ENCODE data around the gene EFCAB9.

Gene EFCAB9

DNA sequence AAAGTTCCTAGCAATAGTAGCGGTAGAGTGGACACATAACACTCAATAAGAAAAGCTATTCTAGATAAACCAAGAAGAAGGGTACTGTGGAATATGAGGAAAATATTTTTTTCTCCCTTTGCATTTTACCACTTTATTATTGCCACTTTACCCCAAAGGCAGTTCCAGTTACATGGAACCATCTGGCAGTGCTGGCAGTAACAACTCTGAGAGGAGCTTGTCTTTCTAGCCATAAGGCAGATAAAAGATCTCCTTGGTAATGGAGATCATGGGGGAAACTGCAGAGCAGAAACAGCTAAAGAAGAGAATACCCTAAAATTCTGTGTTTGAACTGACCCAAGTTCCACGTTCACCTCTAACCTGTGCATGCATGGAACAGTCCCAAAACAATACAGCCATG is 51.1 kb downstream of the EFCAB9 start:
- DNase-seq = no peak

DNA sequence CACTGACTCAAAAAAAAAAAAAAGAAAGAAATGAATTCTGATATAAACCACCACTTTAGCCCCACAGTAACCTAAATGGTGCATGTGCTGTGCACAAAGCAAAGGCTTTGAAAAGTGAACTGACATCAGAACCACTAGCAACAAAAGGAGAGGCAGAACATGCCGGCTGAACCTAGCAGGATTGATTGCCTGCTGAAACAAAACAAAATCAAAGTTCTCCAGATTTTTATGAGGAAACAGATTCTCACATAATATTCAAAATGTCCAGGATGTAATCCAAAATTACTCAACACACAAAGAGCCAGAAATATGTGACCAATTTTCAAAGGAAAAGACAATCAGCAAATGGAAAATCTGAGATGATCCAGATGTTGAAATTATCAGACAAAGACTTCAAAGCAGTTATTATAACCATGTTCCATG is 51.7 kb downstream of the EFCAB9 start:
- DNase-seq = peak; percentile 36

DNA sequence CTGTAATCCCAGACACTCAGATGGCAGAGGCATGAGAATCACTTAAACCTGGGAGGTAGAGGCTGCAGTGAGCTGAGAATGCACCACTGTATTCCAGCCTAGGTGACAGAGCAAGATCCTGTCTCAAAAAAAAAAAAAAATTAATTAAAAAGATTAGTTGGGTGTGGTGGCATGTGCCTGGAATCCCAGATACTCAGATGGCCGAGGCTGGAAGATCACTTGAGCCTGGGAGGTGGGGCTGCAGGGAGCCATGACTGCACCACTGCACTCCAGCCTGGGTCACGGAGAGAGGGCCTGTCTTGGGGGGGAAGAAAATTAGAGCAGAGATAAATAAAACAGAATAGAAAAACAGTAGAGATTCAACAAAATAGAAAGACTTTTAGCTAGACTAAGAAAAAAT is 54.7 kb downstream of the EFCAB9 start:
- DNase-seq = no peak

DNA sequence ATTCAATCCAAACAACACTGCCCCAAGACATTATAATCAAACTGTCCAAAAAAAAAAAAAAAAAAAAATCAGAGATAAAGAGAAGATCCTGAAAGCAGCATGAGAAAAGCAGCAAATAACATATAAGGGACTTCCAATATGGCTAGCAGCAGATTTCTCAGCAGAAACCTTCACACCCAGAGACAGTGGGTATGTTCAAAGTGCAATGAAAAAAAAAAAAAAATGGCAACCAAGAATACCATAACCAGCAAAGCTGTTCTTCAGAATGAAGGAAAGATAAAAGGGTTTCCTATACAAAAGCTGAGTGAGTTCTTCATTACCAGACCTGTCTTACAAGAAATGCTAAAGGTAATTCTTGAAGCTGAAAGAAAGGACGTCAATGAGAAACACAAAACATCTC is 57.4 kb downstream of the EFCAB9 start:
- DNase-seq = no peak

DNA sequence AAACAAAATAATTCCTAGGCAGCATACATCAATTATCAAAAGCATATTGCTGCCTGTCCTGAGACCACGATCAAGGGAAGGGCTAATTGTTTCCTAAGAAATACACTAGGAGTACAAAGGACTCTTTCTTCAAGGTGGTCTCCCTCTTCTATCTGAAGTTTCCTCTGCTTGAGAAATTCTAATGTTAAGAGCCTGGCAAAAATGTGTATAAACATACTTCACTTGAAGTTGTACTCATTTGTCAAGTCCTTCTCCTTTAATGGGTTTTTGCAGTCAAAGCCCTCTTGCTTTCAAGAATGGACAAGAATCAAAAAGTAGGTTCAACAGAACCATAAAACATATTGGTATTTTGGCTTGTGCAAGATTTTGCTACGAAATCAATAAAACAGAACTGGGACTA is 58.5 kb downstream of the EFCAB9 start:
- no peak for DNase-seq

Data from fibroblast of upper back skin (primary cell).